ENCODE measurements around the gene TPM3.

GRCh38 chr1:154171880-154172279, 20.0 kb downstream of the TPM3 start:
- TF ChIP-seq SP1 (CRISPR knock-in tag; IDR thresholded peaks at IDR 0.05) = no peak
- TF ChIP-seq ZNF408 (CRISPR knock-in tag; IDR thresholded peaks at IDR 0.05; ENCODE audit: low read depth) = no peak
- TF ChIP-seq RFX5 (IDR thresholded peaks at IDR 0.05; ENCODE audit: low read depth, low read length) = no peak
- no peak for TF ChIP-seq PHF8 (IDR thresholded peaks at IDR 0.05; ENCODE audit: borderline replicate concordance, low read length)
- no peak for TF ChIP-seq CTCF (IDR thresholded peaks at IDR 0.05 in 2 of 3, conservative IDR thresholded peaks at IDR 0.05 in 1 of 3; ENCODE audit: insufficient read depth in 2 of 3, low read depth in 1 of 3, low read length in 3 of 3)
- no peak for TF ChIP-seq ZNF717 (CRISPR knock-in tag; IDR thresholded peaks at IDR 0.05)
- no peak for TF ChIP-seq ZC3H11A (IDR thresholded peaks at IDR 0.05; ENCODE audit: low read depth, low read length)
- TF ChIP-seq CBX2 (IDR thresholded peaks at IDR 0.05; ENCODE audit: insufficient read depth, low read length, poor library complexity, severe bottlenecking) = no peak
- no peak for TF ChIP-seq TRIM28 (IDR thresholded peaks at IDR 0.05)

All from K562 (cell line).